OCI-LY7 (cell line): ENCODE data around the gene DUOX2. TPM values are rescaled to one million over a fixed set of nuclear protein-coding genes. Genes with fewer than 3 reads are reported as not detected.
"Not testable (repeated sequence)": the region's sequence is repeated elsewhere in the genome, so short reads cannot be mapped to it uniquely, and the experiment has no call there.

Source experiments
- BruUV-seq: library from RNA; stranded (reverse); fragments of 400-500 nt; replicated peaks from 2 replicates; lab custom pipeline; 2021; lab: Mats Ljungman, UMichigan
- CTCF ChIA-PET: fragments of 300-600 bp; sonication (Branson Sonifier 250); formaldehyde crosslinking; loops from one replicate; lab custom pipeline; 2022; ENCODE audit warnings: antibody characterized with exemption; ENCODE audit not compliant: unreplicated experiment; lab: Charles Lee
- POLR2A ChIA-PET: fragments of 300-600 bp; sonication (Branson Sonifier 250); formaldehyde crosslinking; loops from one replicate; lab custom pipeline; 2022; ENCODE audit warnings: antibody characterized with exemption; lab: Charles Lee
- DNase-seq: peaks from one replicate; pipeline ENCODE4 v3.0.0-alpha.2; 2015; ENCODE audit warnings: low spot score
- H2AFZ ChIP-seq: fragments of 200-600 bp; sonication (generic), shearing (Covaris generic); 2 replicates; pipeline ENCODE4 v1.6.1; 2014; ENCODE audit warnings: mild to moderate bottlenecking, antibody characterized with exemption, low read length, moderate library complexity
- H3K27ac ChIP-seq: fragments of 200-600 bp; sonication (generic); 2 replicates; pipeline ENCODE4 v1.5.1; 2014; ENCODE audit warnings: mixed run types, low read depth, mild to moderate bottlenecking, moderate library complexity, low read length, inconsistent platforms; ENCODE audit not compliant: poor library complexity, severe bottlenecking
- H3K36me3 ChIP-seq: fragments of 200-600 bp; sonication (generic); 2 replicates; pipeline ENCODE4 v1.6.1; 2014; ENCODE audit warnings: mild to moderate bottlenecking, antibody characterized with exemption, low read length, moderate library complexity, mixed read lengths; ENCODE audit not compliant: insufficient read depth
- H3K4me1 ChIP-seq: fragments of 200-600 bp; sonication (generic); 2 replicates; pipeline ENCODE4 v1.5.1; 2014; ENCODE audit warnings: mild to moderate bottlenecking, low read length; ENCODE audit not compliant: insufficient read depth, poor library complexity, severe bottlenecking
- H3K4me2 ChIP-seq: fragments of 200-600 bp; sonication (generic); 2 replicates; pipeline ENCODE4 v1.6.1; 2014; ENCODE audit warnings: mild to moderate bottlenecking, low read length
- H3K4me3 ChIP-seq: fragments of 200-600 bp; sonication (generic); 2 replicates; pipeline ENCODE4 v1.5.1; 2014; ENCODE audit warnings: mild to moderate bottlenecking, low read depth, low read length; ENCODE audit not compliant: poor library complexity, severe bottlenecking
- H3K79me2 ChIP-seq: fragments of 200-600 bp; sonication (generic); 2 replicates; pipeline ENCODE4 v1.6.1; 2016; ENCODE audit warnings: low read depth, mild to moderate bottlenecking, low read length, moderate library complexity, mixed read lengths; ENCODE audit not compliant: insufficient read depth
- H3K9me2 ChIP-seq: fragments of 200-600 bp; sonication (generic); 2 replicates; pipeline ENCODE4 v1.6.1; 2016; ENCODE audit warnings: mild to moderate bottlenecking, low read length, mixed read lengths; ENCODE audit not compliant: insufficient read depth
- H3K9me3 ChIP-seq: fragments of 200-600 bp; sonication (generic); 2 replicates; pipeline ENCODE4 v1.6.1; 2014; ENCODE audit warnings: mild to moderate bottlenecking, mixed run types, low read length, mixed read lengths
- H4K20me1 ChIP-seq: fragments of 200-600 bp; sonication (generic); 2 replicates; pipeline ENCODE4 v1.6.1; 2014; ENCODE audit warnings: mild to moderate bottlenecking, antibody characterized with exemption, low read length, moderate library complexity, mixed read lengths; ENCODE audit not compliant: insufficient read depth
- CTCF ChIP-seq: fragments of 200-600 bp; sonication (generic); conservative IDR thresholded peaks from 2 replicates; pipeline ENCODE4 v1.5.1; 2014; ENCODE audit warnings: mild to moderate bottlenecking, antibody characterized with exemption, low read length, moderate library complexity, mixed read lengths
- EZH2phosphoT487 ChIP-seq: fragments of 200-600 bp; sonication (generic); IDR thresholded peaks from 2 replicates; pipeline ENCODE4 v1.6.1; 2018; ENCODE audit warnings: low read depth, borderline replicate concordance, mild to moderate bottlenecking, mixed run types, antibody characterized with exemption, low read length, moderate library complexity, mixed read lengths
- intact Hi-C: fragments of 100-400 bp; cut with micrococcal nuclease; formaldehyde crosslinking; loops from one replicate; pipeline ENCODE4 v1.10.0; 2022; ENCODE audit not compliant: unreplicated experiment
- total RNA-seq, 2 experiments: library from RNA; depleted of rRNA in 1 of 2; stranded (reverse); fragments of >200 nt in 1 of 2; shearing (Covaris generic) in 1 of 2; gene quantifications; 2 replicates each; pipeline ENCODE4 v1.2.3, GENCODE V29; 2014 to 2022

Gene DUOX2
- total RNA-seq, 2 experiments from 2014 or later, result 0.03 to 0.06 TPM

DNA sequence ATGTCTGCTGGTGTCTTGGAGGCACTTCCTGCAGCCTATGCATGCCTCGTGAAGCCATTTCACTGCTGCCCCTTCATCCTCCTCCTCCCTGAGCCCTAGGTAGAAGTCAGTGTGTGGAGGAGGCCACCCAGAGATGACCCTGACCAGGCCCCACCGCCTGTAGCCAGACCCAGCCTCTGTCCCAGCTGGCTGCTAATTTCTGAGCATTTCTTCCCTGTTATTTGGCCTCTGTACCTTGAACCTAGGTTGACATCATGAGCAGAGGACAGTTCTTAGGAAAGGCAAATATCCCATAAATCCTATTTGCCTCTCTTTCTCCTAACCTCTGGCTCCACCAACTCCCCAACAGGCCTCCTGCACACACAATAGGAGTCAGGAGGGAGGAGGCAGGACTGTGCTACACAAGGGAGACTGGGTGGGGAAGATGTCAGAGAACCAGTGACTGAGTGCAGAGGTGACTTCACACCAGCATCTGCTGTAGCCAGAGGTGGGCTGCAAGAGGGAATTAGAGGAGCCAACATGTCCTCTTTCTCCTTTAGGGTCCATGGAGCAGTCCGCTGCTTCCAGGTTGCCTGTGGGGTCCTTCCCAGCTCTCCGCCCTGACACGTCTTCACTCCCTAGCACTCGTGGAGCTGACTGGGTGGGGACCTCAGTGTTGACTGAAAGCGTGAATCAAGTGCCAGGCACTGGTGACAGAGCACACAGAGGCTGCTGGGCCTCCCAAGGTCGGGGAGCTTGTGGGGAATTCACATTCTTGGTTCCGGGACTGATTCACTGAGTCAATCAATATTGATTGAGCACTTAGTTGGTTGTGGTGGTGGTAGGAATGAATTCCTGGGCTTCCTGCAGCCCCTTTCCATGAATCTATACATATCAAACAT is 38.3 kb downstream of the DUOX2 start:
- H3K27ac ChIP-seq, BruUV-seq, H3K36me3 ChIP-seq, DNase-seq, H3K4me2 ChIP-seq, H3K79me2 ChIP-seq, CTCF ChIA-PET, POLR2A ChIA-PET, H2AFZ ChIP-seq, H3K4me3 ChIP-seq, H3K9me2 ChIP-seq, H4K20me1 ChIP-seq, H3K4me1 ChIP-seq, H3K9me3 ChIP-seq, intact Hi-C loops: not testable (repeated sequence)

GRCh38 chr15:45073602-45074001 is 40.4 kb downstream of the DUOX2 start:
- H3K9me3 ChIP-seq, H3K36me3 ChIP-seq, CTCF ChIA-PET, H3K4me3 ChIP-seq, H2AFZ ChIP-seq, H4K20me1 ChIP-seq, POLR2A ChIA-PET, BruUV-seq, H3K4me1 ChIP-seq, DNase-seq, H3K9me2 ChIP-seq, intact Hi-C loops, H3K79me2 ChIP-seq, H3K4me2 ChIP-seq, H3K27ac ChIP-seq: not testable (repeated sequence)

DNA sequence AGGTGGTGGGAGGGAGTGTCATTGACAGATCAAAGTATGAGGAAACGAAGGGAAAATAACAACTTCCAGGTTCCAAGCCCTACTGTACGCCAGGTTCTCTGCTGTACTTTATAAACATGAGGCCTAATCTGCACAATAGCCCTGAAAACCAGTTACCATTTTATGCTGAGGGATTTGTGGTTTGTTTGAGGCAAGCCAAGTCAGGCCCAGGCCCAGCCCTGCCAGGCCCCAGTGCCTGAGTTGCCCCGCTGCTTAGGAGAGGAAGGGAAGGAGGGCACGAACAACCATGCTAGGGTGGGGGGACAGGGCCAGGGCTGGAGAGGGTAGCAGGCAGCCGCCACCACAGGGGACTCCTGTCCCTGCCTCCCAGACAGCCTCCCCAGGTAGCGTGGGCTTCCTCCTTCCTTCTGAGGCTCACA is 44.0 kb downstream of the DUOX2 start:
- BruUV-seq, H2AFZ ChIP-seq, POLR2A ChIA-PET, H3K4me2 ChIP-seq, H3K9me2 ChIP-seq, H3K27ac ChIP-seq, H3K9me3 ChIP-seq, CTCF ChIA-PET, H3K4me3 ChIP-seq, H3K36me3 ChIP-seq, H3K4me1 ChIP-seq, H4K20me1 ChIP-seq, H3K79me2 ChIP-seq, intact Hi-C loops, DNase-seq: not testable (repeated sequence)

GRCh38 chr15:45064386-45064785 is 49.6 kb downstream of the DUOX2 start:
- no peak overlapping the region for H3K4me3 ChIP-seq
- no TSS peak for BruUV-seq
- POLR2A ChIA-PET, result no interaction called here
- no peak overlapping the region for H3K4me2 ChIP-seq
- no peaks in the 10 kb centered on the region for H3K9me3 ChIP-seq
- no peak overlapping the region for H3K27ac ChIP-seq
- no peak overlapping the region for H2AFZ ChIP-seq
- no peaks in the 10 kb centered on the region for H3K4me1 ChIP-seq
- no peaks in the 10 kb centered on the region; the same call in 1 of the 2 replicates for H3K36me3 ChIP-seq
- TF ChIP-seq EZH2phosphoT487 (no peak), CTCF (no peak)
- no peaks in the 10 kb centered on the region for H4K20me1 ChIP-seq
- intact Hi-C loops, result no loop called here
- no peaks in the 10 kb centered on the region for H3K9me2 ChIP-seq
- CTCF ChIA-PET, result no interaction called here
- H3K79me2 ChIP-seq, result no peaks in the 10 kb centered on the region
- DNase-seq, result no peak

GRCh38 chr15:45062301-45062700 is 51.7 kb downstream of the DUOX2 start:
- H3K9me3 ChIP-seq, H3K4me3 ChIP-seq, POLR2A ChIA-PET, H2AFZ ChIP-seq, H3K9me2 ChIP-seq, DNase-seq, H3K79me2 ChIP-seq, H3K4me1 ChIP-seq, H3K4me2 ChIP-seq, intact Hi-C loops, H3K27ac ChIP-seq, CTCF ChIA-PET, H4K20me1 ChIP-seq, BruUV-seq, H3K36me3 ChIP-seq: not testable (repeated sequence)
